GM12801 (cell line): ENCODE measurements around the gene CNEP1R1.

Source experiments
- TF ChIP-seq, protein P1 (sequence below): IDR thresholded peaks from one replicate; pipeline ENCODE4 v1.5.1; 2011; ENCODE audit warnings: control low read depth; ENCODE audit not compliant: insufficient read length; ENCODE audit errors: extremely low read depth

The CNEP1R1 gene

GRCh38 chr16:49992825-49993224 lies 32.2 kb upstream of the CNEP1R1 start:
- TF ChIP-seq, protein P1, sequence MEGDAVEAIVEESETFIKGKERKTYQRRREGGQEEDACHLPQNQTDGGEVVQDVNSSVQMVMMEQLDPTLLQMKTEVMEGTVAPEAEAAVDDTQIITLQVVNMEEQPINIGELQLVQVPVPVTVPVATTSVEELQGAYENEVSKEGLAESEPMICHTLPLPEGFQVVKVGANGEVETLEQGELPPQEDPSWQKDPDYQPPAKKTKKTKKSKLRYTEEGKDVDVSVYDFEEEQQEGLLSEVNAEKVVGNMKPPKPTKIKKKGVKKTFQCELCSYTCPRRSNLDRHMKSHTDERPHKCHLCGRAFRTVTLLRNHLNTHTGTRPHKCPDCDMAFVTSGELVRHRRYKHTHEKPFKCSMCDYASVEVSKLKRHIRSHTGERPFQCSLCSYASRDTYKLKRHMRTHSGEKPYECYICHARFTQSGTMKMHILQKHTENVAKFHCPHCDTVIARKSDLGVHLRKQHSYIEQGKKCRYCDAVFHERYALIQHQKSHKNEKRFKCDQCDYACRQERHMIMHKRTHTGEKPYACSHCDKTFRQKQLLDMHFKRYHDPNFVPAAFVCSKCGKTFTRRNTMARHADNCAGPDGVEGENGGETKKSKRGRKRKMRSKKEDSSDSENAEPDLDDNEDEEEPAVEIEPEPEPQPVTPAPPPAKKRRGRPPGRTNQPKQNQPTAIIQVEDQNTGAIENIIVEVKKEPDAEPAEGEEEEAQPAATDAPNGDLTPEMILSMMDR: no peak

DNA sequence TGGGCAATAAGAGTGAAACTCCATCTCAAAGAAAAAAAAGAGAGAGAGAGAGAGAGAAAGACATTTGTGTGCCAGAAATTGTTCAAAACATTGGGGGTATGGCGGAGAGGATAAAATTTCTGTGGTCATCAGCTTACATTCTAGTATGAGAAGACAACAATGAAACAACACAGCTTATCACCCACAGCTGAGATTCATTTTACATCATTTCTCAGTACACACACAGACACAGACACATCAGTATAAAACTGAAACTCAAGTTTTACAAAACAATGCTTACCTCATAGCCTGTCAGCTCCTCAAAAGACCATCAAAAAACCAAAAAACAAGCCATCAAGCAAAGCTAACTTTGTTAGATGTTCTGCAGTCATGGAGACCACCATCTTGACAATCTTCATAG lies 31.4 kb upstream of the CNEP1R1 start:
- TF ChIP-seq, protein P1: no peak

DNA sequence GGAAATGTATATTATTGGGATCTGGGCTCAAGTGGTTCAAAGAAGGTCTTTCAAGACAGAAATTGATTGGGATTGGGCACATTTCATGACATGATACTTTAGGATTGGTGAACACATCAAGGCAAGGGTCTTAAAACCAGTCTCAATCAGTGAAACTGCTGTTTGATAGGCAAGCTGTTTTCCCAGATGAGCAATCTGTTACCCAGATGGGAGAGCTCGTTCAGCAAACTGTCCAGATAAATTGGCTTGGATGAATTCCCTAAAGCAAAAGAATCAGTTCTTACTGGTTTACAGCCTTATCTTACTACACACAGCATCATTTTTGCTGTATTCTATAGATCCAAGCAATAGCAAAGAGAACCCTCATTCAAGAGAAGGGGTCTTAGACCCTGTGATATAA lies 31.0 kb upstream of the CNEP1R1 start:
- TF ChIP-seq, protein P1: no peak

GRCh38 chr16:49995720-49996119 lies 29.3 kb upstream of the CNEP1R1 start:
- TF ChIP-seq, protein P1: no peak

DNA sequence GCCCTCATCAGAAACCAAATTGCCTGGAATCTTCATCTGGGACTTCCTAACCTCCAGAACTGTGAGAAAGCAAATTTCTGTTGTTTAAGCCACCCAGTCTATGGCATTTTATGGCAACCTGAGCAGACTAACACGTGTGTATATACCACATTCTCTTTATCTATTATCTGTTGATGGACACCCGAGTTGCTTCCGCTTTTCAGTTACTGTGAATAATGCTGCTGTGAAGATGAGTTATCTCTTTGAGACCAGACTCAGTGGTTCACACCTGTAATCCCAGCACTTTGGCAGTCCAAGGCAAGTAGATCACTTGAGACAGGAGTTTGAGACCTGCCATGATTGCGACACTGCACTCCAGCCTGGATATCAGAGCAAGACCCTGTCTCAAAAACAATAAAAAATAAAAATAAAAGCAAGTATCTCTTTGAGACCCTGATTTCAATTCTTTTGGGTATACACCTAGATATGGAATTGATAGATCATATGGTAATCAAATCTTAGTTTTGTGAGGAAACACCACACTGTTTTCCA lies 27.2 kb upstream of the CNEP1R1 start:
- TF ChIP-seq, protein P1: no peak

DNA sequence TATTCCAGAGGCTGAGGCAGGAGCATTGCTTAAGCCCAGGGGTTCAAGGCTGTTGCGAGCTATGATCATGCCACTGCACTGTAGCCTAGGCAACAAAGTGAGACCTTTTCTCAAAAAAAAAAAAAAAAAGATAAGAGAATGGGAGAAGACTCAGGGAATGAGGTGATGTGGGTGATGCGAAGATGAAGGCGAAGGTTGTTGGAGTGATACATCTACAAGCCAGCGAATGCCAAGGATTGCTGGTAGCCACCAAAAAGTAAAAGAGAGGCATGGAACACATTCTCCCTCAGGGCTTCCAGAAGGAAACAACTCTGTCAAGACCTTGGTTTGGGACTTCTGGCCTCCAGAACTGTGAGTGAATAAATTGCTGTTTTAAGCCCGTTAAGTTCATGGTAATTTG lies 26.0 kb upstream of the CNEP1R1 start:
- TF ChIP-seq, protein P1: no peak

DNA sequence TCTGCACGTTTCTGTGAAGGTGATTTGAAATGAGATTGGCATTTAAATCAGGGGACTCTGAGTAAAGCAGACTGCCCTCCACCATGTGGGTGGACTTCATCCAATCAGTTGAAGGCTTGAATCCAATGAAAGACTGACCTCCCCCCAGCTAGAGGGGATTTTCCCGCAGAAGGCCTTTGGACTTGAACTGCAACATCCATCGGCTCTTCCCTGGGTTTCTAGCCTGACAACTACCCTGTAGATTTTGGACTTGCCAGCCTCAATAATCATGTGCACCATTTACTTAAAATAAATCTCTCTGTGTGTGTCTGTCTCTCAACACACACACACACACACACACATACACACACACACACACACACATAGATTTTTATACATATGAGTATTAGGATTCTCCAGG lies 23.9 kb upstream of the CNEP1R1 start:
- TF ChIP-seq, protein P1: no peak
